GM19397 (cell line): ENCODE results near the gene KCNN3.

ENCODE experiments used
- ATAC-seq: cut with Tn5 transposase; IDR thresholded peaks from one replicate; pipeline ENCODE4 v1.9.1; 2021; ENCODE audit warnings: mild to moderate bottlenecking, moderate library complexity; ENCODE audit not compliant: unreplicated experiment

Gene KCNN3

GRCh38 chr1:154819628-154820590 lies 50.2 kb downstream of the KCNN3 start:
- no peak for ATAC-seq

GRCh38 chr1:154818911-154819310 lies 51.2 kb downstream of the KCNN3 start:
- ATAC-seq: no peak

GRCh38 chr1:154816937-154817336 lies 53.1 kb downstream of the KCNN3 start:
- ATAC-seq: no peak

GRCh38 chr1:154816369-154816768 lies 53.7 kb downstream of the KCNN3 start:
- ATAC-seq: no peak

GRCh38 chr1:154813846-154814505 lies 56.1 kb downstream of the KCNN3 start:
- ATAC-seq: no peak

GRCh38 chr1:154813300-154813816 lies 56.7 kb downstream of the KCNN3 start:
- no peak for ATAC-seq

GRCh38 chr1:154812877-154813276 lies 57.2 kb downstream of the KCNN3 start:
- no peak for ATAC-seq

GRCh38 chr1:154810571-154810970 lies 59.5 kb downstream of the KCNN3 start:
- ATAC-seq: no peak

GRCh38 chr1:154809436-154810413 lies 60.4 kb downstream of the KCNN3 start:
- ATAC-seq: no peak

- ATAC-seq: no peak
These were observed 61.2 kb downstream of the KCNN3 start for GRCh38 chr1:154808909-154809262.

- no peak for ATAC-seq
These were observed 61.7 kb downstream of the KCNN3 start for GRCh38 chr1:154808261-154808908.

GRCh38 chr1:154807048-154807591 lies 63.0 kb downstream of the KCNN3 start:
- ATAC-seq: no peak

- no peak for ATAC-seq
These were observed 63.7 kb downstream of the KCNN3 start for GRCh38 chr1:154806333-154806732.

- ATAC-seq: no peak
These were observed 66.8 kb downstream of the KCNN3 start for GRCh38 chr1:154802982-154803920.

- no peak for ATAC-seq
These were observed 67.6 kb downstream of the KCNN3 start for GRCh38 chr1:154802336-154802969.

- ATAC-seq: no peak
These were observed 68.7 kb downstream of the KCNN3 start for GRCh38 chr1:154801234-154802011.

GRCh38 chr1:154799188-154799587 lies 70.9 kb downstream of the KCNN3 start:
- ATAC-seq: no peak

GRCh38 chr1:154798645-154799044 lies 71.4 kb downstream of the KCNN3 start:
- ATAC-seq: no peak
